Duodenal mucosa (tissue), 2 donors: Measurements from ENCODE around the gene NAA25.
A peak's percentile ranks its signal among the peaks of the same experiment; 100 is the strongest.
"Not testable (repeated sequence)": the region's sequence is repeated elsewhere in the genome, so short reads cannot be mapped to it uniquely, and the experiment has no call there.

Source experiments
- H3K27ac ChIP-seq: one replicate; pipeline ENCODE4 v1.7.0; 2013; ENCODE audit warnings: low read depth, low read length
- H3K27me3 ChIP-seq, 2 donors: one replicate each; pipeline ENCODE4 v1.7.0; 2013; ENCODE audit warnings: low read length in 2 of 2, control low read depth in 1 of 2; ENCODE audit not compliant: insufficient read depth in 2 of 2, control insufficient read depth in 1 of 2
- H3K36me3 ChIP-seq, 2 donors: one replicate each; pipeline ENCODE4 v1.7.0; 2013; ENCODE audit warnings: low read length in 2 of 2, control low read depth in 1 of 2; ENCODE audit not compliant: insufficient read depth in 2 of 2, control insufficient read depth in 1 of 2
- H3K4me1 ChIP-seq, 2 donors: one replicate each; pipeline ENCODE4 v1.7.0; 2013; ENCODE audit warnings: low read length in 2 of 2, control low read depth in 1 of 2; ENCODE audit not compliant: insufficient read depth in 2 of 2, control insufficient read depth in 1 of 2
- H3K4me3 ChIP-seq, 2 donors: one replicate each; pipeline ENCODE4 v1.7.0; 2013; ENCODE audit warnings: low read length in 2 of 2, low read depth in 1 of 2
- H3K9ac ChIP-seq, 2 donors: one replicate each; pipeline ENCODE4 v1.7.0; 2013; ENCODE audit warnings: low read length in 2 of 2, low read depth in 1 of 2
- H3K9me3 ChIP-seq, 2 donors: one replicate each; pipeline ENCODE4 v1.7.0; 2013; ENCODE audit warnings: low read length in 2 of 2, control low read depth in 1 of 2; ENCODE audit not compliant: control insufficient read depth in 1 of 2

NAA25 gene

DNA sequence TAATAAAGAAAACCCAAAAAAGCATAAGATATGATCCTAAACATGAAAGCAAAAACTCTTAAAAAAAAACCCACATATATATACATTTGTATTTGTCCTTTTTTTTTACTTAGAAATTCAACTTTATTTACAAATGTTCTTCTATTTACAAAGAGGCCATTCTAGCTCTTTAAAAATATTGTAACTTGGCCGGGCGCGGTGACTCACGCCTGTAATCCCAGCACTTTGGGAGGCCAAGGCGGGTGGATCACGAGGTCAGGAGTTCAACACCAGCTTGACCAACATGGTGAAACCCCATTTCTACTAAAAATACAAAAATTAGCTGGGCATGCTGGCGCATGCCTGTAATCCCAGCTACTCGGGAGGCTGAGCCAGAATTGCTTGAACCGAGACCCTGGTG lies 109.5 kb downstream of the NAA25 start:
- H3K36me3 ChIP-seq, H3K9me3 ChIP-seq, H3K4me3 ChIP-seq, H3K27me3 ChIP-seq, H3K27ac ChIP-seq, H3K9ac ChIP-seq: not testable (repeated sequence)
- peaks cover 12 to 13% of the 10 kb centered on the region in 2 donors for H3K4me1 ChIP-seq

DNA sequence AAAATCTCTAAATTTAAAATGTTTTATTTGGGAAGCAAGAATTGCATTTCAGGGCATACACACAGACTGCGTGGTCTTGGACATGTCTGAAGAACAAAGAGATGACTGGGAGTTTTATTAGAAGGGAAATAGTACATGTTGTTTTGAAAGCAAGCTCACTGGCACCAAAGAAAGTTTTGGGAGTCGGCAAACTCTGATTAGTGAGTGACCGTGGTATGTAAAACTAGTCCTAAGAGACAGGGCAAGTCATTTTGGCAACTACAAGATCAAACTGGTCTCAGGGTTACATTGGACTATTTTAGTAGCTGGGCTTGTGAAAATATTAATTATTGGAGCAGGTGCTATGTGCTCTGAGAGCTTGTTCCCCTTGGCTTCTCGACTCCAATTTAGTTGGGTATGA lies 110.6 kb downstream of the NAA25 start:
- Histone ChIP-seq H3K27ac (no peak overlapping the region), H3K4me3 (no peak overlapping the region), H3K9me3 (no peaks in the 10 kb centered on the region), H3K9ac (no peak overlapping the region), H3K36me3 (no peaks in the 10 kb centered on the region), H3K4me1 (peaks cover 19 to 22% of the 10 kb centered on the region in 2 donors), H3K27me3 (no peaks in the 10 kb centered on the region)

DNA sequence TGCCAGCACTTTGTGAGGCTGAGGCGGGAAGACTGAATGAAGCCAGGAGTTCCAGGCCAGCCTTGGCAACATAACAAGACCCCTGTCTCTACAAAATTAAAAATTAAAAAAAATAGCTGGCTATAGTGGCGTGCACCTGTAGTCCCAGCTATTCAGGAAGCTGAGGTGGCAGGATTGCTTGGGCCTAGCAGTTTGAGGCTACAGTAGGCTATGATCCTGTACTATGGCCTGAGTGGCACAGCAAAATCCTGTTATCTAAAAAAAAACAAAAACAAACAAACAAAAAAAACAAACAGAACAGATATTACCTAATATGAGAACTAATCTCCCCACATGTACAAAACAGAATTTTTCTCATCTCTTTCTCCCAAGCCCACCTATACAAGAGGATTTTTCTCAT lies 111.3 kb downstream of the NAA25 start:
- Histone ChIP-seq H3K27ac (no peak overlapping the region), H3K36me3 (no peaks in the 10 kb centered on the region), H3K9me3 (no peaks in the 10 kb centered on the region), H3K9ac (no peak overlapping the region), H3K4me1 (peaks cover 19 to 28% of the 10 kb centered on the region in 2 donors), H3K27me3 (no peaks in the 10 kb centered on the region), H3K4me3 (no peak overlapping the region)

DNA sequence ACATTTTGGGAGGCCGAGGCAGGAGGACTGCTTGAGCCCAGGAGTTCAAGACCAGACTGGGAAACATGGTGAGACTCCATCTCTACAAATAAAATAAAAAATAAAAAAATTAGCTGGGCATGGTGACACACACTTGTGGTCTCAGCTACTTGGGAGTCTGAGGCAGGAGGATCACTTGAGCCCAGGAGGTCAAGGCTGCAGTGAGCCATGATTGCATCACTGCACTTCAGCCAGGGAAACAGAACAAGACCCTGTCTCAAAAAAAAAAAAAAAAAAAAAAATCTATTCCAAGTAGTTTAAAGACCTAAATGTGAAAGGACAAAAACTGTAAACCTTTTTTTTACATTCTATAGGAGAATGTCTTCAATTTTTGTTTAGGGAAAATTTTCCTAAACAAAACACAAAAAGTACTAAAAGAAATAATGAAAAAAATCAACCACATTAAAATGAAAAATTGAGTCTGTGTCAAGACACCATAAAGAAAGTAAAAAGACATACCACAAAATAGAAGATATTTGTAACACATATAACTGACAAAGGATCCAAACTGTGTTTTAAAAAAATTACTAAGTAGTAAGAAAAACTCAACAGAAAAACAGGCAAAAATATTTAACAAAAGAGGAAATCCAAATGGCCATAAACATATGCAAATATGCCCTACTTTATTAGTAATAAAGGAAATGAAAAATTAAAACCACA lies 112.7 kb downstream of the NAA25 start:
- Histone ChIP-seq H3K9me3 (no peaks in the 10 kb centered on the region), H3K4me3 (no peak overlapping the region), H3K27me3 (no peaks in the 10 kb centered on the region), H3K36me3 (no peaks in the 10 kb centered on the region), H3K4me1 (peaks cover 18 to 24% of the 10 kb centered on the region in 2 donors), H3K27ac (no peak overlapping the region), H3K9ac (no peak overlapping the region)

DNA sequence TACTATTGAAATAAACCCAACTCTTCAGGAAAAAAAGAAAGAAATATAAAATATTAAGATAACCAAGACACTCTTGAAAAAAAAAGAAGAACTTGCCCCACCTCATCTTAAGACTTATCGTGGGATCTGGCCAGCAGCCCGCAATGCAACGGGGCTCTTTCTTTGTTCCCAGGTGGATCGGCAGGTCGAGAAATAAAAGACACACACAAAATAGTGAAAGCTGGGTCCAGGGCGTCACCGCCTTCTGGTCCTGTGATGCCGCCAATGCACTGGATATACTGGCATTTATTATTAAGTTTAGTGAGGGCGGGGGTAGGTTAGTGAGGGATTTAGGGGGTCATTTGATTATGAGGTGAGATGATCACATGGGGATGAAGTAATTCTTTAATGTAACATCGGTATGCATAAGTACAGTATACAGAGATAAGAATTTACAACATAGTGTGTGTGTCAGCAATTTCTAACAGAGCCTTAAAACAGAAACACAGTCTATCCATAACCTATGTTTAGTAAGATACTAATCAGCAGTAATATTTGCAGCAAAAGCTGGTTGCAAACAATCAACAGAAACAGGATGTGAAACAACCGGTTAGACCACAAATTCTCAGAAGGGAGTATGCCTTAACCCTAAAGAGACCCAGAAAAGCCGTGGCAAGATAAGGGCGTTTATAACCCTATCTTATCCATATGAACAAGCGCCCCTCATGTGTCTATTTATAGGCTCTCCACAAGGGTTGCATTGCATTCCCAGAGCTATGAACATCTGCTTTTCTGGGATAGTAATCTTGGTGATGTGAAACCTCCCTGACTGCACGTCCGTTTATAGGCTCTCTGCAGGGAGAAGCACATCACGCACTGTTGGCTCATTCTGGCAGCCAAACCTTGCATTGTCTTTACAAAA lies 114.1 kb downstream of the NAA25 start:
- Histone ChIP-seq H3K4me3 (peak overlapping the region; percentile 49 to 62), H3K4me1 (peaks cover 23 to 24% of the 10 kb centered on the region in 2 donors), H3K9ac (peak overlapping the region in 1 of 2 donors; percentile 20)
- not testable (repeated sequence) for H3K27me3 ChIP-seq, H3K9me3 ChIP-seq, H3K36me3 ChIP-seq, H3K27ac ChIP-seq

DNA sequence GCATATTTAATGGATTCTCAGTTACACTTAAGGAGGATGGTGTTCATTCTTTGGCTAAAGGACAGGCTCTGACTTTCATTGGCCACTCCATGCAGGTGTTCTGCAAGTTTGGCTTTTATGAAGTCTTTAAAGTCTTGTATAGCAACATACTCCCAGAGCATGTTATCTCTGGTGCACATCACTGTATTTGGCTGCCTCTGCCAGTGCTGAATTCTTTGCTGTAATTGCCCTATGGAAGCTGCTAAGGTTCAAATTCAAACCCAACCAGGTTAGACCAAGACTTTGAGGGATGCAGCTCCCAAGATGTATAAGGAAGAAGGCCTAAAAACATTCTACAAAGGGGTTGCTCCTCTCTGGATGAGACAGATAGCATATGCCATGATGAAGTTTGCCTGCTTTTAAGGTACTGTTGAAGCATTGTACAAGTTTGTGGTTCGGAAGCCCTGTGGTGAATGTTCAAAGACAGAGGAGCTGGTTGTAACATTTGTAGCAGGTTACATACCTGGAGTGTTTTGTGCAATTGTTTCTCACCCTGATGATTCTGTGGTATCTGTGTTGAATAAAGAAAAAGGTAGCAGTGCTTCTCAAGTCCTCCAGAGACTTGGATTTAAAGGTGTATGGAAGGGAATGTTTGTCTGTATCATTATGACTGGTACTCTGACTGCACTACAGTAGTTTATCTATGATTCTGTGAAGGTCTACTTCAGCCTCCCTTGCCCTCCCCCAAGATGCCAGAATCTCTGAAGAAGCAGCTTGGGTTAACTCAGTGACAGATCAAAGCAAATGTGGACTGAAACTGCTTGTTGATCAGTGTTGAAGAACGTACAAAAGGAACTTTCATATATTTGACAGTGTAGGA lies 115.1 kb downstream of the NAA25 start:
- H3K27ac ChIP-seq, result no peak overlapping the region
- H3K9ac ChIP-seq, result no peak overlapping the region
- peaks cover 23 to 24% of the 10 kb centered on the region in 2 donors for H3K4me1 ChIP-seq
- no peaks in the 10 kb centered on the region for H3K27me3 ChIP-seq
- no peaks in the 10 kb centered on the region for H3K9me3 ChIP-seq
- H3K36me3 ChIP-seq, result no peaks in the 10 kb centered on the region
- H3K4me3 ChIP-seq, result peak overlapping the region in 1 of 2 donors; percentile 62

DNA sequence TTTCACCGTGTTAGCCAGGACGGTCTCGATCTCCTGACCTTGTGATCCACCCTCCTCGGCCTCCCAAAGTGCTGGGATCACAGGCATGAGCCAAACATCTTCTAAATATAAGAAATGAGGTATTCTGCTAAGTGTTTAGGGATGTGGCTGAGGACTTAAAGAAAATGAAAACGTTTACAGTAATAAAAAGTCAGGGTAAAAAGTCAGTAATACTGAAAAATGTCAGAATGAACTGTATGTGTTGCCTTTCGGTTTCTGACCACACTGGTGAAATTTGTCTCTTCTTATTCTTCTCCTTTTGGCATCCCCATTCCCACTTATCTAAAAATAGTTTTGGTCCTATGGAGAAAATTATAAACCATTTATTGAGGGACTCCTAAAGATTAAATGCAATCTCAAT lies 116.1 kb downstream of the NAA25 start:
- no peak overlapping the region for H3K27ac ChIP-seq

DNA sequence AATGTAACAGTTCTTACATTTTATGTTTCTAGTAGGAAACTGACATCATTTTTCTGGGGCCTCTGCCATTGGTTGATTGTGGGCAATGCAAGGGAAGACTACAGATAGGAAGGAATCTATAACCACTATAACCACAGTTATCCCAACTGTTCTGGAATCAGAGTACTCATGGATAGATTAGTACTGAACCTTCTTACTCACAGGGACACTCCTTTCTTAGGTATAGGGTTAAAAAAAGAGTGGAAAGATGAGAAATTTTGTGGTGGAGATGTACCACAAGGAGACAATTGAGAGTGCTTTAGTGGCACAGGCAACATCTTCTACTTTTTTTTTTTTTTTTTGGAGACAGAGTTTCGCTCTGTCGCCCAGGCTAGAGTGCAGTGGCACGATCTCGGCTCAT lies 116.6 kb downstream of the NAA25 start:
- H3K36me3 ChIP-seq, result no peaks in the 10 kb centered on the region
- no peak overlapping the region for H3K4me3 ChIP-seq
- H3K9ac ChIP-seq, result no peak overlapping the region
- no peak overlapping the region for H3K27ac ChIP-seq
- H3K4me1 ChIP-seq, result peaks cover 23 to 24% of the 10 kb centered on the region in 2 donors
- no peaks in the 10 kb centered on the region for H3K9me3 ChIP-seq
- no peaks in the 10 kb centered on the region for H3K27me3 ChIP-seq

More for the DNA sequence above, 116.1 kb downstream of the NAA25 start:
- no peaks in the 10 kb centered on the region for H3K9me3 ChIP-seq
- H3K27me3 ChIP-seq, result no peaks in the 10 kb centered on the region
- H3K9ac ChIP-seq, result no peak overlapping the region
- H3K4me1 ChIP-seq, result peaks cover 23 to 24% of the 10 kb centered on the region in 2 donors
- H3K36me3 ChIP-seq, result no peaks in the 10 kb centered on the region
- H3K4me3 ChIP-seq, result no peak overlapping the region

DNA sequence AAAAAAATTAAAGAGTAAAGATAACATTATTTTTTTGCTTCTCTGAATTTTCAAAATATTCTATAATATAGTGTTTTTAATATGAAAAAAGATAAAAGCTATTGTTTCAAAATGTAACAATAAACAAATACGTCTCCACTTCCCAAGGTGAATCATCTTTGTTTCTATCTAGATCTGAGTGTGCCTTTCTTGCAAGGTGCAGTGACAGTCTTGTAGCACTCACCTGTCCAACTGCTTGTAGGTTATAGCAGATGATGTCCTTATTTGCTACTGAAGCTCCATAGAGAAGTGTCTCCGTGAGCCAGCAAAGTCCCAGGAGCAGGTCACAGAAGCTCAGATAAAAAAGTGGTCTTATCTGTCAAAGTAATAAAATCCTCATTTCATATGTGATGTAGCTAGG lies 117.0 kb downstream of the NAA25 start:
- H3K27ac ChIP-seq, result no peak overlapping the region
- no peak overlapping the region for H3K4me3 ChIP-seq
- no peak overlapping the region for H3K9ac ChIP-seq
- H3K9me3 ChIP-seq, result no peaks in the 10 kb centered on the region
- no peaks in the 10 kb centered on the region for H3K27me3 ChIP-seq
- no peaks in the 10 kb centered on the region for H3K36me3 ChIP-seq
- peaks cover 23 to 24% of the 10 kb centered on the region in 2 donors for H3K4me1 ChIP-seq
